Brain microvascular endothelial cell (primary cell): Measurements from ENCODE around the gene PRKAR1B.

Experiments
- DNase-seq: peaks from one replicate; pipeline ENCODE4 v3.0.0-alpha.2; 2020
- H3K27ac ChIP-seq: fragments of 250-450 bp; sonication (Bioruptor Pico); 2 replicates; pipeline ENCODE4 v1.5.1; 2020; ENCODE audit warnings: mild to moderate bottlenecking, moderate library complexity
- H3K27me3 ChIP-seq: fragments of 250-450 bp; sonication (Bioruptor Pico); replicated peaks from 2 replicates; pipeline ENCODE4 v1.5.1; 2020; ENCODE audit warnings: mild to moderate bottlenecking
- H3K36me3 ChIP-seq: fragments of 250-450 bp; sonication (Bioruptor Pico); replicated peaks from 2 replicates; pipeline ENCODE4 v1.5.1; 2020; ENCODE audit warnings: mild to moderate bottlenecking
- H3K4me3 ChIP-seq: 2 replicates; pipeline ENCODE4 v1.5.1; 2011; ENCODE audit warnings: low read depth, mild to moderate bottlenecking, control low read depth, low read length, moderate library complexity
- CTCF ChIP-seq: IDR thresholded peaks from 2 replicates; pipeline ENCODE4 v1.5.1; 2011; ENCODE audit warnings: low read depth, mild to moderate bottlenecking, moderate library complexity, low read length, control low read depth, inconsistent platforms; ENCODE audit errors: missing control alignments
- in situ Hi-C: cut with HindIII; loops from 2 replicates; pipeline ENCODE4 v1.10.0; 2017; ENCODE audit warnings: low sequenced_read_pairs, low pct_ligation_motif_present

The PRKAR1B gene

GRCh38 chr7:584820-585219, 142.3 kb downstream of the PRKAR1B start:
- in situ Hi-C loops, result no loop called here
- TF ChIP-seq CTCF, result no peak
- Histone ChIP-seq H3K4me3 (no peak overlapping the region), H3K36me3 (no peaks in the 10 kb centered on the region), H3K27ac (no peak overlapping the region), H3K27me3 (no peaks in the 10 kb centered on the region)
- DNase-seq, result no peak

GRCh38 chr7:584122-584465, 143.0 kb downstream of the PRKAR1B start:
- H3K27me3 ChIP-seq, result no peaks in the 10 kb centered on the region
- H3K36me3 ChIP-seq, result no peaks in the 10 kb centered on the region
- H3K4me3 ChIP-seq, result no peak overlapping the region
- H3K27ac ChIP-seq, result no peak overlapping the region
- in situ Hi-C loops, result no loop called here
- no peak for DNase-seq
- no peak for TF ChIP-seq CTCF

- in situ Hi-C loops, result no loop called here
- no peak for DNase-seq
- Histone ChIP-seq H3K36me3 (no peaks in the 10 kb centered on the region), H3K4me3 (no peak overlapping the region), H3K27me3 (no peaks in the 10 kb centered on the region), H3K27ac (no peak overlapping the region)
- TF ChIP-seq CTCF, result no peak
Measured at GRCh38 chr7:583410-584121, 143.5 kb downstream of the PRKAR1B start.

- no peak overlapping the region for H3K27ac ChIP-seq
- no peaks in the 10 kb centered on the region for H3K36me3 ChIP-seq
- H3K4me3 ChIP-seq, result no peak overlapping the region
- no peaks in the 10 kb centered on the region for H3K27me3 ChIP-seq
- in situ Hi-C loops, result no loop called here
- TF ChIP-seq CTCF, result no peak
- DNase-seq, result no peak
Measured at GRCh38 chr7:582931-583330, 144.2 kb downstream of the PRKAR1B start.

- TF ChIP-seq CTCF, result no peak
- no peak overlapping the region for H3K27ac ChIP-seq
- no peak for DNase-seq
- H3K36me3 ChIP-seq, result no peaks in the 10 kb centered on the region
- in situ Hi-C loops, result no loop called here
- no peaks in the 10 kb centered on the region for H3K27me3 ChIP-seq
- no peak overlapping the region for H3K4me3 ChIP-seq
Measured at GRCh38 chr7:582081-582835, 144.8 kb downstream of the PRKAR1B start.
